ENCODE measurements around the gene SRRT. TPM values are rescaled to one million over a fixed set of nuclear protein-coding genes. Genes with fewer than 3 reads are reported as not detected.
"Not testable (repeated sequence)": the region's sequence is repeated elsewhere in the genome, so short reads cannot be mapped to it uniquely, and the experiment has no call there.

SRRT gene
- total and polyA plus RNA-seq, 10 of the 15 experiments (the other 5 are each of a cell fraction or from before 2014, with no cell fraction given): 11.1 to 254 (median 111) TPM

DNA sequence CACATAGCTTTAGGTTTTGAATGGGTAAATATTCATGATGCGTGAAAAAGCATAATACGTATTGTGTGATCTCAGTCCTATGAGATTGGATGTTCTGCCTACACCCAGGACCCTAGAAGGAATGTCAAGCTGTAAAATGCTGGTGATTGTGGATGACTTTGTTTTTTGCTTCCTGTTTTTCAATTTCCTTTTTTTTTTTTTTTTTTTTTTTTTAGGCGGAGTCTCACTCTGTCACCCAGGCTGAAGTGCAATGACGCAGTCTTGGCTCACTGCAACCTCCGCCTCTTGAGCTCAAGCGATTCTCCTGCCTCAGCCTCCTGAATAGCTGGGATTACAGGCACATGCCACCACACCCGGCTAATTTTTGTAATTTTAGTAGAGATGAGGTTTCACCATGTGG is 35.5 kb downstream of the SRRT start:
- ATAC-seq; FAIRE-seq; in situ Hi-C loops (cut with MboI); H3K27ac ChIP-seq (ENCODE audit: control insufficient read depth, insufficient read depth); H3K9me3 ChIP-seq (replicated peaks; ENCODE audit: control insufficient read depth, insufficient read depth, low read length); RAD21 ChIA-PET (ENCODE audit: unreplicated experiment); BruUV-seq (replicated peaks); intact Hi-C loops (cut with micrococcal nuclease; ENCODE audit: unreplicated experiment); H3K79me2 ChIP-seq (ENCODE audit: control insufficient read depth, insufficient read depth, low read length); H3K4me2 ChIP-seq (ENCODE audit: control insufficient read depth, insufficient read depth); H3K9ac ChIP-seq (ENCODE audit: control insufficient read depth, insufficient read depth, low read length); H3K36me3 ChIP-seq (ENCODE audit: control insufficient read depth in 2 of 2, insufficient read depth in 2 of 2, low read length in 1 of 2); POLR2A ChIA-PET; H2AFZ ChIP-seq (ENCODE audit: control insufficient read depth, low read depth, low read length); DNase-seq (ENCODE audit: low read depth, low spot score); H3K4me3 ChIP-seq; H4K20me1 ChIP-seq (ENCODE audit: control insufficient read depth, insufficient read depth); H3K27me3 ChIP-seq (replicated peaks in 1 of 2; ENCODE audit: control insufficient read depth in 2 of 2, insufficient read depth in 2 of 2, low read length in 1 of 2); H3K4me1 ChIP-seq (ENCODE audit: control insufficient read depth, insufficient read depth, low read length): not testable (repeated sequence)
- ChIA-PET CTCF (interaction anchor here (0.6 to 1.2 kb wide), 3 partner anchors 10 to 12 kb away, joined by 3 to 4 read pairs (median 3); no protein-coding TSS in a partner anchor), SMC1A (ENCODE audit: uncharacterized antibody, unreplicated experiment) (interaction anchor here (1.2 kb wide), 1 partner anchor 9 kb away, joined by 4 read pairs; no protein-coding TSS in a partner anchor)
- WGBS (ENCODE audit: insufficient coverage, insufficient replicate concordance, low lambda C conversion rate, missing lambda C conversion rate): 65% methylated on average over 5 of the region's 7 CpGs

DNA sequence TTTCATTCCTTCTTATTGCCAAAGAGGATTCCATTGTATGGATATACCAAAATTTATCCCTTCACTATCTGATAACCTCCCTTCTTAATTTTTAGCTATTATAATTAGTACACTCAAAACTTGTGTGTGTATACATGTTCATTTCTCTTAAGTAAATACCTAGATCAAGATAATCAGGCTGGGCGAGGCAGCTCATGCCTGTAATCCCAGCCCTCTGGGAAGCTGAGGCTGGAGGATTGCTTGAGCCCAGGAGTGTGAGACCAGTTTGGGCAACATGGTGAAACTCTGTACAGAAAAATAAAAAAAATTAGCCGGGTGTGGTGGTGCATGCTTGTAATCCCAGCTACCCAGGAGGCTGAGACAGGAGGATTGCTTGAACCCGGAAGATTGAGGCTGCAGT is 36.6 kb downstream of the SRRT start:
- 7% methylated on average over 2 of the region's 3 CpGs for WGBS (ENCODE audit: insufficient coverage, insufficient replicate concordance, low lambda C conversion rate, missing lambda C conversion rate)
- intact Hi-C loops (cut with micrococcal nuclease; ENCODE audit: unreplicated experiment): no loop called here
- H3K4me2 ChIP-seq (ENCODE audit: control insufficient read depth, insufficient read depth): no peak overlapping the region
- no peak overlapping the region for H2AFZ ChIP-seq (ENCODE audit: control insufficient read depth, low read depth, low read length)
- DNase-seq (ENCODE audit: low read depth, low spot score) (no peak), ATAC-seq (no peak), FAIRE-seq (no peak)
- no peaks in the 10 kb centered on the region for H3K36me3 ChIP-seq (ENCODE audit: control insufficient read depth in 2 of 2, insufficient read depth in 2 of 2, low read length in 1 of 2)
- no peak overlapping the region for H3K4me3 ChIP-seq
- in situ Hi-C loops (cut with MboI): no loop called here
- H3K27me3 ChIP-seq (replicated peaks in 1 of 2; ENCODE audit: control insufficient read depth in 2 of 2, insufficient read depth in 2 of 2, low read length in 1 of 2): no peaks in the 10 kb centered on the region
- no peak overlapping the region for H3K9ac ChIP-seq (ENCODE audit: control insufficient read depth, insufficient read depth, low read length)
- ChIA-PET RAD21 (ENCODE audit: unreplicated experiment) (no interaction called here), POLR2A (interaction anchor here (0.7 kb wide), 2 partner anchors 8 to 11 kb away, joined by 3 to 6 read pairs; no protein-coding TSS in a partner anchor), SMC1A (ENCODE audit: uncharacterized antibody, unreplicated experiment) (no interaction called here), CTCF (interaction anchor here (0.6 to 1.1 kb wide), 2 partner anchors 9 to 13 kb away, joined by 3 read pairs; no protein-coding TSS in a partner anchor)
- no peak overlapping the region for H3K27ac ChIP-seq (ENCODE audit: control insufficient read depth, insufficient read depth)
- BruUV-seq (replicated peaks): no TSS peak
- no peaks in the 10 kb centered on the region for H3K4me1 ChIP-seq (ENCODE audit: control insufficient read depth, insufficient read depth, low read length)
- no peaks in the 10 kb centered on the region for H3K79me2 ChIP-seq (ENCODE audit: control insufficient read depth, insufficient read depth, low read length)
- TF ChIP-seq ESRRA (IDR thresholded peaks at IDR 0.05; ENCODE audit: low read length) (no peak), NFIC (IDR thresholded peaks at IDR 0.05; ENCODE audit: low read depth, low read length) (no peak), CREM (IDR thresholded peaks at IDR 0.05; ENCODE audit: low read depth) (no peak), SMARCA5 (IDR thresholded peaks at IDR 0.05) (no peak), ZNF207 (IDR thresholded peaks at IDR 0.05; ENCODE audit: borderline replicate concordance) (no peak), SREBF1 (IDR thresholded peaks at IDR 0.05; ENCODE audit: low read length) (no peak), PML (IDR thresholded peaks at IDR 0.05; ENCODE audit: low read length) (no peak), ZBED1 (IDR thresholded peaks at IDR 0.05; ENCODE audit: borderline replicate concordance) (no peak), IKZF2 (IDR thresholded peaks at IDR 0.05) (no peak), RELA (IDR thresholded peaks at IDR 0.05; ENCODE audit: borderline replicate concordance, partially characterized antibody) (no peak), NRF1 (conservative IDR thresholded peaks at IDR 0.05; ENCODE audit: low read depth, low read length) (no peak), ZNF24 (IDR thresholded peaks at IDR 0.05) (no peak)
- no peaks in the 10 kb centered on the region for H4K20me1 ChIP-seq (ENCODE audit: control insufficient read depth, insufficient read depth)
- H3K9me3 ChIP-seq (replicated peaks; ENCODE audit: control insufficient read depth, insufficient read depth, low read length): no peaks in the 10 kb centered on the region
